HT-29 (cell line): ENCODE results near the gene MAGEA12. TPM values are rescaled to one million over a fixed set of nuclear protein-coding genes. Genes with fewer than 3 reads are reported as not detected.
"Not testable (repeated sequence)": the region's sequence is repeated elsewhere in the genome, so short reads cannot be mapped to it uniquely, and the experiment has no call there.

ENCODE experiments used
- DNase-seq: peaks from one replicate; pipeline ENCODE4 v3.0.0-alpha.2; 2015; ENCODE audit warnings: low spot score
- total RNA-seq: library from RNA; depleted of rRNA; stranded (reverse); fragments of >200 nt; shearing (Covaris generic); gene quantifications from 2 replicates; pipeline ENCODE4 v1.2.3, GENCODE V29; 2014; rRNA removed

The MAGEA12 gene
- total RNA-seq, 1 experiment from 2014 or later, result 6.8 TPM

DNA sequence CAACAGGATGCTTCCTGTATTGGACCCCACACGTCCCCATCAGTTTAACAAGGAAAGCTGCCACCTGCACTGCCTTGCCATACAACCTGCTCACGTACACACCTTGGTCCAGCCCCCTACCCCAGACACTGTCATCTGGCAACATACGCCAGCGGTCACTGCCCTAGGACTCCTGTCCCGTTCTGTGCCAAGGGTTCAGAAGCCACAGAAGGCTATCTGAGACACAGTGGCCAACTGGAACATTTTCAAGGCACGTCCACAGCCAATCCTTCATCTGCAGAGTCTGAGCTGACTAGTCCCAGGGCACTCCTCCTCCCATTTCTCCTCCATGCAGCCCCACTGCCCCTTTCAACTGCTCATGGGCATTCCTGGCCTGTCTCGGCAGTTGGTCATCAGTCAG is 28.0 kb downstream of the MAGEA12 start:
- not testable (repeated sequence) for DNase-seq

DNA sequence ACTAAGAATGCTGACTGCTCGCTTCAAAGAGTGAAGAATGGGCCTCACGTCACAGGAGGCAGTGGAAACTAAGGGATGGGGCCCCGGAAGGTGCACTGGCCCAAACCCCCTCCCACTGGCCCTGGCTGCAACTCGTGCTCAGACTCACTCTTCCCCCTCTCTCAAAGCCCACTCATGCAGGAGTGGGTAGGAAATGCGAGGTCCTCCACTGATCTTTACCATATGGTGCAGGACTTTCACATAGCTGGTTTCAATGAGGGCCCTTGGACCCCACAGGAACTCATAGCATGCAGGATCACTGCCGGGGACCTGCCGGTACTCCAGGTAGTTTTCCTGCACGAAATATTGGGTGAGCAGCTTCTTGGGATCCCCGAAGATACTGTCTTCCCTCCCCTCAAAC is 33.0 kb downstream of the MAGEA12 start:
- DNase-seq, result not testable (repeated sequence)

DNA sequence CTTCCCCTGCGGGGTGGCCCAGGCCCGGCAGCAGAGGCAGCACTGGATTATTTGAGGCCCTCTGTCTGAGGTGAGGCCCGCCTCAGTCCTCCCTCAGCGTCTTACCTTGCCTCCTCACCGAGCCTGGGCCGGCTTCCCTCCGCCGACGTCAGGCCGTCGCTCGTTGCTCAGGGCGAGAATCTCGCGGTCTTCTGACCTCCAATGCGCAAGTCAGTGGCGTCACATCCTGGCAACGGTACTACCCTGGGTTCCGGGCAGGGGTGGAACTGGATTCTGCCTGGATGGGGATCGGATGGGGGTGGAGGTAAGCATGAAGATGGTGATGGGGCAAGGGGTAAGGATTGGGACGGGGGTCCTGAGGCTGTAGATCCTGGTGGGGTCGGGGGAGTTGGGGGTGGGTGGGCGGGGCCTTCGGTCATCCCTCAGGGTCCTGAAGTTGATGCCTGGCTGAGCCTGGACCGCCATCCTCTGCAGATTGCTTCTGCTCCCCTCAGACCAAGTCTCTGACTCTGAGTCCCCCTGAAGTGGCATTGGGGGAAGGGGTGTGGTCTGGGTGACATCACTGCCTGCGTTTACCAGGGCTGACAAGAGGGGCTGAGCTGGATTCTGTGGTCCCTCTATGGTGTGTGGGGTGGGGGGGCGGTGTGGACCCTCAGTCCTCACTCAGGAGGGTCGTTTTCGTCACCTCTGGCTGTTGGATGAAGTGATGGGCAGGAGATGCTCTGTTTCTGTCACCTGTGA is 36.2 kb downstream of the MAGEA12 start, which contains the start of gene MAGEA6:
TSS of gene MAGEA6 (minus strand) at position 141 of the 741 bp plus-strand sequence. CDS start 2,039 bp downstream, outside the sequence.
- DNase-seq, result not testable (repeated sequence)

DNA sequence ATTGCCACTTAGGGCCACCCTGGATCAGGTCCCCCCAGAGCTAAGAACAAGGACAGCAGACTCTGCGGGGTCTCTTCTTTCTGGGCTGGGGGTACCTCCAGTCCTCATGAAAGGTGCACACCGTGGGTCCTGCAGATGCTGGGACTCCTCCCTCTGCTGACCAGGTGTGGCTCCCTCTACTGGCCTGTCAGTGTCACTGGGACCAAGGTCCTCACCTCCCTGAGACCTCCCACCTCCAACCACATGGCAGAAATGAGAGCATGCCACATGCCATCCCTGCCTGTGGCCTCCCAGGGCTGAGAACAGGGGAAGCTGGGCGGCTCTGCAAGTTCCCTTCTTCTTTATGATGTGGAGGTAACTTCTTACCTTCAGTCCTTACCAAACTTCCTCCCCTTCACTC is 53.5 kb downstream of the MAGEA12 start:
- not testable (repeated sequence) for DNase-seq

Other genes starting within 250 kb of the MAGEA12 start
- not detected in 2 replicates for gene GABRQ, start 95.9 kb upstream of the MAGEA12 start, total RNA-seq
- gene MAGEA3, start 35.0 kb upstream of the MAGEA12 start, total RNA-seq, result 9.1 and 10.0 TPM in 2 replicates
- not detected in 2 replicates for gene CSAG2, start 24.5 kb upstream of the MAGEA12 start, total RNA-seq
- gene MAGEA2B, start 19.1 kb upstream of the MAGEA12 start, total RNA-seq, result 0.21 TPM in 1 of 2 replicates, not detected in the other
- gene CSAG1, start within 50 bp of the MAGEA12 start, total RNA-seq, result 1.1 and 5.7 TPM in 2 replicates
- 0.94 TPM in 1 of 2 replicates, not detected in the other for gene MAGEA2, start 20.1 kb downstream of the MAGEA12 start, total RNA-seq
- not detected in 2 replicates for gene CSAG3, start 25.5 kb downstream of the MAGEA12 start, total RNA-seq
- 3.2 and 8.3 TPM in 2 replicates for gene MAGEA6, start 35.9 kb downstream of the MAGEA12 start, total RNA-seq
- 21.9 and 29.2 TPM in 2 replicates for gene CETN2, start 97.0 kb downstream of the MAGEA12 start, total RNA-seq
- gene NSDHL, start 97.3 kb downstream of the MAGEA12 start, total RNA-seq, result 52.6 and 56.7 TPM in 2 replicates
- gene ZNF185, start 164.3 kb downstream of the MAGEA12 start, total RNA-seq, result 3.5 and 4.0 TPM in 2 replicates